IPS-20b (cell line): ENCODE results near the gene PTF1A.

Experiments
- H3K27ac ChIP-seq: one replicate; pipeline ENCODE4 v1.5.1; 2013; ENCODE audit warnings: low read length
- H3K27me3 ChIP-seq: 2 replicates; pipeline ENCODE4 v1.6.1; 2013; ENCODE audit warnings: mild to moderate bottlenecking, low read length, inconsistent platforms; ENCODE audit not compliant: insufficient read depth
- H3K36me3 ChIP-seq: 2 replicates; pipeline ENCODE4 v1.6.1; 2013; ENCODE audit warnings: low read depth, mild to moderate bottlenecking, inconsistent platforms, low read length, moderate library complexity; ENCODE audit not compliant: insufficient read depth
- H3K4me1 ChIP-seq: 2 replicates; pipeline ENCODE4 v1.6.1; 2013; ENCODE audit warnings: mild to moderate bottlenecking, control low read depth, inconsistent platforms, low read length, moderate library complexity; ENCODE audit not compliant: insufficient read depth
- H3K4me3 ChIP-seq: 2 replicates; pipeline ENCODE4 v1.5.1; 2013; ENCODE audit warnings: mild to moderate bottlenecking, low read length, inconsistent platforms
- H3K9ac ChIP-seq: 2 replicates; pipeline ENCODE4 v1.6.1; 2013; ENCODE audit warnings: low read depth, mild to moderate bottlenecking, inconsistent platforms, low read length, moderate library complexity
- H3K9me3 ChIP-seq: 2 replicates; pipeline ENCODE4 v1.6.1; 2013; ENCODE audit warnings: mild to moderate bottlenecking, low read depth, low read length, inconsistent platforms; ENCODE audit not compliant: insufficient read depth

Gene PTF1A

GRCh38 chr10:23158370-23158769 lies 33.7 kb upstream of the PTF1A start:
- Histone ChIP-seq H3K4me3 (peak overlapping the region; percentile 61), H3K9ac (no peak overlapping the region)

GRCh38 chr10:23171232-23171876 lies 20.8 kb upstream of the PTF1A start:
- no peaks in the 10 kb centered on the region for H3K9me3 ChIP-seq
- H3K27me3 ChIP-seq, result peaks cover 100% of the 10 kb centered on the region
- no peak overlapping the region for H3K4me3 ChIP-seq
- H3K27ac ChIP-seq, result no peak overlapping the region
- H3K36me3 ChIP-seq, result no peaks in the 10 kb centered on the region
- no peak overlapping the region for H3K9ac ChIP-seq
- H3K4me1 ChIP-seq, result peaks cover 4% of the 10 kb centered on the region; the same call in 1 of the 2 replicates

More at GRCh38 chr10:23158370-23158769, 33.7 kb upstream of the PTF1A start:
- H3K9me3 ChIP-seq, result no peaks in the 10 kb centered on the region
- H3K36me3 ChIP-seq, result no peaks in the 10 kb centered on the region
- no peaks in the 10 kb centered on the region for H3K4me1 ChIP-seq
- H3K27ac ChIP-seq, result no peak overlapping the region
- H3K27me3 ChIP-seq, result peaks cover 30% of the 10 kb centered on the region

- no peaks in the 10 kb centered on the region for H3K36me3 ChIP-seq
Measured at GRCh38 chr10:23172429-23173213, 19.5 kb upstream of the PTF1A start.

GRCh38 chr10:23173214-23174073 lies 18.7 kb upstream of the PTF1A start:
- no peak overlapping the region for H3K27ac ChIP-seq

More at GRCh38 chr10:23172429-23173213, 19.5 kb upstream of the PTF1A start:
- H3K4me3 ChIP-seq, result peak overlapping the region; percentile 55; the same call in 1 of the 2 replicates
- peaks cover 100% of the 10 kb centered on the region for H3K27me3 ChIP-seq
- peaks cover 4% of the 10 kb centered on the region; the same call in 1 of the 2 replicates for H3K4me1 ChIP-seq
- no peak overlapping the region for H3K9ac ChIP-seq
- no peaks in the 10 kb centered on the region for H3K9me3 ChIP-seq
- no peak overlapping the region for H3K27ac ChIP-seq

GRCh38 chr10:23174074-23174976 lies 17.8 kb upstream of the PTF1A start:
- Histone ChIP-seq H3K9me3 (no peaks in the 10 kb centered on the region), H3K36me3 (no peaks in the 10 kb centered on the region), H3K9ac (no peak overlapping the region), H3K4me1 (peaks cover 4% of the 10 kb centered on the region; the same call in 1 of the 2 replicates), H3K4me3 (peak overlapping the region; percentile 55; the same call in 1 of the 2 replicates), H3K27ac (no peak overlapping the region), H3K27me3 (peaks cover 100% of the 10 kb centered on the region)

More at GRCh38 chr10:23173214-23174073, 18.7 kb upstream of the PTF1A start:
- Histone ChIP-seq H3K9me3 (no peaks in the 10 kb centered on the region), H3K9ac (no peak overlapping the region), H3K27me3 (peaks cover 100% of the 10 kb centered on the region), H3K4me1 (peaks cover 4% of the 10 kb centered on the region; the same call in 1 of the 2 replicates), H3K36me3 (no peaks in the 10 kb centered on the region), H3K4me3 (peak overlapping the region; percentile 55; the same call in 1 of the 2 replicates)

GRCh38 chr10:23174977-23175512 lies 17.1 kb upstream of the PTF1A start:
- no peak overlapping the region for H3K4me3 ChIP-seq
- H3K4me1 ChIP-seq, result peaks cover 4% of the 10 kb centered on the region; the same call in 1 of the 2 replicates
- no peaks in the 10 kb centered on the region for H3K36me3 ChIP-seq
- H3K9me3 ChIP-seq, result no peaks in the 10 kb centered on the region
- peaks cover 100% of the 10 kb centered on the region for H3K27me3 ChIP-seq
- no peak overlapping the region for H3K9ac ChIP-seq
- no peak overlapping the region for H3K27ac ChIP-seq

- H3K4me3 ChIP-seq, result no peak overlapping the region
- peaks cover 98% of the 10 kb centered on the region for H3K27me3 ChIP-seq
- H3K9ac ChIP-seq, result no peak overlapping the region
- peaks cover 16% of the 10 kb centered on the region; the same call in 1 of the 2 replicates for H3K4me1 ChIP-seq
- H3K9me3 ChIP-seq, result 0 out of 2 replicates have a peak, but pooled peaks cover 3% of the 10 kb centered on the region
- H3K27ac ChIP-seq, result no peak overlapping the region
- no peaks in the 10 kb centered on the region for H3K36me3 ChIP-seq
Measured at GRCh38 chr10:23186178-23186577, 5.9 kb upstream of the PTF1A start.

GRCh38 chr10:23186697-23187096 lies 5.4 kb upstream of the PTF1A start:
- peaks cover 17% of the 10 kb centered on the region; the same call in 1 of the 2 replicates for H3K4me1 ChIP-seq
- no peak overlapping the region for H3K27ac ChIP-seq
- 0 out of 2 replicates have a peak, but pooled peaks cover 3% of the 10 kb centered on the region for H3K9me3 ChIP-seq
- H3K27me3 ChIP-seq, result peaks cover 98% of the 10 kb centered on the region
- H3K4me3 ChIP-seq, result no peak overlapping the region
- H3K36me3 ChIP-seq, result no peaks in the 10 kb centered on the region
- no peak overlapping the region for H3K9ac ChIP-seq

GRCh38 chr10:23187155-23187554 lies 5.0 kb upstream of the PTF1A start:
- H3K9ac ChIP-seq, result no peak overlapping the region
- peaks cover 17% of the 10 kb centered on the region; the same call in 1 of the 2 replicates for H3K4me1 ChIP-seq
- H3K27ac ChIP-seq, result no peak overlapping the region
- H3K9me3 ChIP-seq, result 0 out of 2 replicates have a peak, but pooled peaks cover 3% of the 10 kb centered on the region
- H3K27me3 ChIP-seq, result peaks cover 98% of the 10 kb centered on the region
- H3K4me3 ChIP-seq, result no peak overlapping the region
- no peaks in the 10 kb centered on the region for H3K36me3 ChIP-seq

- H3K9ac ChIP-seq, result no peak overlapping the region
Measured at GRCh38 chr10:23189024-23189423, 3.1 kb upstream of the PTF1A start.

More at GRCh38 chr10:23189024-23189423, 3.1 kb upstream of the PTF1A start:
- no peaks in the 10 kb centered on the region for H3K36me3 ChIP-seq
- peaks cover 100% of the 10 kb centered on the region for H3K27me3 ChIP-seq
- no peak overlapping the region for H3K4me3 ChIP-seq
- H3K27ac ChIP-seq, result no peak overlapping the region
- peaks cover 3% of the 10 kb centered on the region; the same call in 1 of the 2 replicates for H3K9me3 ChIP-seq
- H3K4me1 ChIP-seq, result peaks cover 17% of the 10 kb centered on the region; the same call in 1 of the 2 replicates
